GM10266 (cell line): ENCODE measurements around the gene BLOC1S3.
A peak's percentile ranks its signal among the peaks of the same experiment; 100 is the strongest.

Experiments
- DNase-seq: peaks from one replicate; pipeline ENCODE4 v3.0.0; 2012; ENCODE audit errors: extremely low spot score
- CTCF ChIP-seq: IDR thresholded peaks from 2 replicates; pipeline ENCODE4 v1.5.1; 2012; ENCODE audit warnings: mild to moderate bottlenecking, low read depth; ENCODE audit not compliant: control insufficient read depth, insufficient read depth; ENCODE audit errors: missing control alignments

BLOC1S3 gene

GRCh38 chr19:45146741-45147205 lies 31.8 kb upstream of the BLOC1S3 start:
- TF ChIP-seq CTCF, result no peak
- DNase-seq, result no peak

- no peak for TF ChIP-seq CTCF
- DNase-seq, result no peak
Observed at GRCh38 chr19:45147835-45148676, 30.5 kb upstream of the BLOC1S3 start.

GRCh38 chr19:45149129-45149528 lies 29.5 kb upstream of the BLOC1S3 start:
- TF ChIP-seq CTCF, result no peak
- no peak for DNase-seq

- TF ChIP-seq CTCF, result no peak
- no peak for DNase-seq
Observed at GRCh38 chr19:45150180-45150579, 28.4 kb upstream of the BLOC1S3 start.

- peak; percentile 26 for DNase-seq
- no peak for TF ChIP-seq CTCF
Observed at GRCh38 chr19:45150751-45151281, 27.8 kb upstream of the BLOC1S3 start.

GRCh38 chr19:45151320-45151719 lies 27.3 kb upstream of the BLOC1S3 start:
- no peak for TF ChIP-seq CTCF
- DNase-seq, result peak; percentile 31

- no peak for DNase-seq
- no peak for TF ChIP-seq CTCF
Observed at GRCh38 chr19:45151821-45152503, 26.6 kb upstream of the BLOC1S3 start.
